Spleen (tissue), 11 donors: ENCODE measurements around the gene ZNF22. TPM values are rescaled to one million over a fixed set of nuclear protein-coding genes. Genes with fewer than 3 reads are reported as not detected.

Experiments used
- DNase-seq: peaks from one replicate; pipeline ENCODE4 v3.0.0-alpha.2; 2020
- H3K27ac ChIP-seq, 8 donors: fragments of 200-600 bp; sonication (generic) in 7 of 8; 1 replicate in 4 of 8; 2 replicates in 4 of 8; pipeline versions ENCODE4 v1.5.0 to v1.8.0; 2016 to 2021; ENCODE audit warnings: inconsistent platforms in 4 of 8, mild to moderate bottlenecking in 4 of 8, moderate library complexity in 1 of 8
- H3K27me3 ChIP-seq, 7 donors: fragments of 200-600 bp; sonication (generic) in 6 of 7; replicated peaks in 1 of 7; 1 replicate in 4 of 7; 2 replicates in 3 of 7; pipeline versions ENCODE4 v1.5.0 to v1.8.0; 2016 to 2021; ENCODE audit warnings: inconsistent platforms in 3 of 7, mild to moderate bottlenecking in 1 of 7
- H3K36me3 ChIP-seq, 6 donors: fragments of 200-600 bp; sonication (generic) in 5 of 6; 1 replicate in 4 of 6; 2 replicates in 2 of 6; pipeline versions ENCODE4 v1.5.0 to v1.8.0; 2016 to 2021; ENCODE audit warnings: inconsistent platforms in 2 of 6
- H3K4me1 ChIP-seq, 6 donors: fragments of 200-600 bp; sonication (generic) in 5 of 6; 1 replicate in 3 of 6; 2 replicates in 3 of 6; pipeline versions ENCODE4 v1.5.0 to v1.8.0; 2016 to 2021; ENCODE audit warnings: inconsistent platforms in 3 of 6
- H3K4me3 ChIP-seq, 8 donors: fragments of 200-600 bp; sonication (generic) in 7 of 8; 1 replicate in 4 of 8; 2 replicates in 4 of 8; pipeline versions ENCODE4 v1.5.0 to v1.8.0; 2016 to 2021; ENCODE audit warnings: inconsistent platforms in 4 of 8, mild to moderate bottlenecking in 4 of 8, moderate library complexity in 2 of 8
- H3K9me3 ChIP-seq, 8 donors: fragments of 200-600 bp; sonication (generic) in 7 of 8; 1 replicate in 4 of 8; 2 replicates in 4 of 8; pipeline versions ENCODE4 v1.5.0 to v1.8.0; 2016 to 2021; ENCODE audit warnings: inconsistent platforms in 4 of 8
- CTCF ChIP-seq, 11 experiments: fragments of 200-600 bp in 7 of 11; fragments of 450-650 bp in 4 of 11; sonication (generic) in 4 of 11; IDR thresholded peaks in 8 of 11; conservative IDR thresholded peaks in 3 of 11; 1 replicate in 7 of 11; 2 replicates in 4 of 11; pipeline versions ENCODE4 v1.4.0 to v1.8.0; 2016 to 2021; ENCODE audit warnings: antibody characterized with exemption in 11 of 11, inconsistent platforms in 4 of 11, mild to moderate bottlenecking in 1 of 11
- POLR2A ChIP-seq, 3 donors: fragments of 450-650 bp; IDR thresholded peaks; one replicate each; pipeline ENCODE4 v1.5.1; 2017; ENCODE audit warnings: antibody characterized with exemption in 3 of 3, mild to moderate bottlenecking in 1 of 3
- POLR2AphosphoS5 ChIP-seq, 3 donors: sonication (generic); formaldehyde crosslinking; IDR thresholded peaks; one replicate each; pipeline ENCODE4 v1.5.1; 2017; ENCODE audit warnings: antibody characterized with exemption in 3 of 3
- WGBS, 5 donors: extraction: QIAGEN DNeasy Blood & Tissue Kit in 3 of 5; methylation state at CpG; one replicate each; pipeline versions ENCODE4 v1.1.5 to v1.1.7; 2013 to 2018; 5-methylcytosine and 5-hydroxymethylcytosine counted together
- intact Hi-C: fragments of 100-400 bp; cut with DNase I; formaldehyde crosslinking; loops from one replicate; pipeline ENCODE4 v1.15.0; 2023; ENCODE audit warnings: low total_unique reads
- polyA plus RNA-seq, 3 donors: library from polyadenylated mRNA; stranded (reverse); fragments of 200-250 nt; gene quantifications; one replicate each; pipeline ENCODE4 v1.2.1, GENCODE V29; 2013
- total RNA-seq, 7 donors: library from RNA; depleted of rRNA in 3 of 7; stranded (reverse); fragments of >200 nt in 3 of 7; fragmentation: NEBNext Ultra II Directional in 4 of 7; extraction: Animal tissue kit (Norgen Biotek cat#: 25700) in 4 of 7; gene quantifications; one replicate each; pipeline versions ENCODE4 v1.1.0 to v1.2.1, GENCODE V29; 2016 to 2021
- donor health status: healthy with polysubstance abuse.
- donor health status: DM: no; HTN: no; CAD: no; lungs with moderate emphysema.
- donor health status: DM: no; HTN: no; CAD: no.
- donor health status: Bipolar disorder and iron deficiency.
- donor health status: healthy.
- donor health status: DM: no; HTN: no; CAD: no.
- donor health status: DM: yes; HTN: yes; CAD: no.

ZNF22 gene
- total and polyA plus RNA-seq, 10 donors, result 22.7 to 33.6 (median 26.0) TPM

GRCh38 chr10:44974628-44975430 lies 25.9 kb upstream of the ZNF22 start:
- peak; percentile 94 for DNase-seq
- intact Hi-C loops, result loop anchor here (5.0 kb wide), 1 partner anchor 43 kb away; no protein-coding TSS in a partner anchor
- peaks cover 0 to 53% (median 0%) of the 10 kb centered on the region in 6 donors for H3K36me3 ChIP-seq
- no peaks in the 10 kb centered on the region for H3K9me3 ChIP-seq
- H3K4me1 ChIP-seq, result peaks cover 14 to 99% (median 54%) of the 10 kb centered on the region in 6 donors
- no peaks in the 10 kb centered on the region for H3K27me3 ChIP-seq
- H3K4me3 ChIP-seq, result peak overlapping the region; percentile 14 to 70 (median 34)
- WGBS, 5 donors, result 4 to 9% (median 5%) methylated on average over 37 to 46 of the region's 46 CpGs
- TF ChIP-seq POLR2A (IDR thresholded peaks at IDR 0.05) (no peak), POLR2AphosphoS5 (IDR thresholded peaks at IDR 0.05) (peak; percentile 55 to 68 (median 66)), CTCF (IDR thresholded peaks at IDR 0.05 in 8 of 11, conservative IDR thresholded peaks at IDR 0.05 in 3 of 11) (peak; percentile 78 to 99 (median 97))
- peak overlapping the region; percentile 6 to 84 (median 74) for H3K27ac ChIP-seq

- H3K4me3 ChIP-seq, result peak overlapping the region in 6 of 8 donors; percentile 3 to 70 (median 41)
- peak; percentile 75 for DNase-seq
- peaks cover 13 to 99% (median 62%) of the 10 kb centered on the region in 6 donors for H3K4me1 ChIP-seq
- peak overlapping the region in 5 of 8 donors; percentile 59 to 84 (median 79) for H3K27ac ChIP-seq
- TF ChIP-seq POLR2A (IDR thresholded peaks at IDR 0.05) (no peak), POLR2AphosphoS5 (IDR thresholded peaks at IDR 0.05) (peak in 2 of 3 donors; percentile 17 to 42), CTCF (IDR thresholded peaks at IDR 0.05 in 8 of 11, conservative IDR thresholded peaks at IDR 0.05 in 3 of 11) (no peak)
- no peaks in the 10 kb centered on the region for H3K27me3 ChIP-seq
- no peaks in the 10 kb centered on the region for H3K9me3 ChIP-seq
- peaks cover 0 to 49% (median 0%) of the 10 kb centered on the region in 6 donors for H3K36me3 ChIP-seq
- 34 to 48% (median 45%) methylated on average over 6 to 10 of the region's 10 CpGs for WGBS, 5 donors
- intact Hi-C loops, result loop anchor here (5.0 kb wide), 1 partner anchor 43 kb away; no protein-coding TSS in a partner anchor
Observed at GRCh38 chr10:44975431-44976331, 25.0 kb upstream of the ZNF22 start.

GRCh38 chr10:44976352-44977198 lies 24.1 kb upstream of the ZNF22 start:
- DNase-seq, result peak; percentile 67
- no peak for TF ChIP-seq CTCF (IDR thresholded peaks at IDR 0.05 in 8 of 11, conservative IDR thresholded peaks at IDR 0.05 in 3 of 11)
- TF ChIP-seq POLR2AphosphoS5 (IDR thresholded peaks at IDR 0.05), result no peak
- no peak for TF ChIP-seq POLR2A (IDR thresholded peaks at IDR 0.05)
- no peaks in the 10 kb centered on the region for H3K27me3 ChIP-seq
- peak overlapping the region in 6 of 8 donors; percentile 75 to 84 (median 79) for H3K27ac ChIP-seq
- H3K4me1 ChIP-seq, result peaks cover 13 to 99% (median 71%) of the 10 kb centered on the region in 6 donors
- peak overlapping the region in 7 of 8 donors; percentile 34 to 70 (median 39) for H3K4me3 ChIP-seq
- peaks cover 0 to 40% (median 0%) of the 10 kb centered on the region in 6 donors for H3K36me3 ChIP-seq
- H3K9me3 ChIP-seq, result no peaks in the 10 kb centered on the region
- 71 to 90% (median 82%) methylated on average over 8 to 9 of the region's 9 CpGs for WGBS, 5 donors
- intact Hi-C loops, result loop anchor here (5.0 kb wide), 1 partner anchor 44 kb away; no protein-coding TSS in a partner anchor
